ENCODE results near the gene RARS1.

Gene RARS1

DNA sequence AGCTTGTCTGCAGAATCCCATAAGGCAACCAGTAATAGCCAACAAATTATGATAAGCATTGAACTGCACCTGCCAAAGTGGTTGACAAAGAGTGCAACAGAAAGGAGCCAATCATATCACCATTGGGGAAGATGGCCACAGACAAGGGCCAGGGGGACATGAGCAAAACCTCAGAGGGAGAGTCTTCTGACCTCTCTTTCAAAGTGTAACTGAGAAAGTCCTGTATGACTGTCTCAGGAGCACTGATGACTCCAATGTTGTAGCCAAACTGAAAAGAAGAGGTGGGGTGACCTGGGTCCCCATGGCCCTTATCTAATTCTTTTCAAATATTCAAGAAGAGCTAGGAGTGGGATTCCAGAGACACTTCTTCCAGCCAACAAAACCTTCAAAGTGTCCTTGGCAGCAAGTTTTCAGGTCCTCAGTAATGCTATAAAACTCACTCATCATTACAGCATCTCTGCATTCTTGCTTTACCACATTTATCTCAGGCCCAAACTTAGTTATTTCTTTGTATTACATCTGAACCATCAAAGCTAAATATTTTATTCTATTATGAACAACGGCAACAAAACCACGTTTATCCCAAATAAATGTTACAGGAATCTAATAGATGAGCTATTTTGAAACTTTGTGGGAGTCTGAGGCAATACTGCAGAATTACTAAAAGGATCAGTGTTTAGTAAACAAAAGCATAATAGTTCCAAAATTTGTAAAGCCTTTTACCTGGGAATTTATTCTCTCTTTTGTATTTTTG, 67.3 kb downstream of the RARS1 start:
- no peak overlapping the region for H3K27ac Mint-ChIP-seq
- H3K4me3 Mint-ChIP-seq = no peak overlapping the region
- ATAC-seq (replicated peaks) (no peak), DNase-seq (no peak)
- peaks cover 30 to 52% of the 10 kb centered on the region in 2 donors for H3K36me3 Mint-ChIP-seq
- H3K4me1 Mint-ChIP-seq = peaks cover 0 to 6% of the 10 kb centered on the region in 2 donors
- H3K27me3 Mint-ChIP-seq = no peaks in the 10 kb centered on the region
- H3K9me3 Mint-ChIP-seq = peaks cover 0 to 3% of the 10 kb centered on the region in 2 donors

DNA sequence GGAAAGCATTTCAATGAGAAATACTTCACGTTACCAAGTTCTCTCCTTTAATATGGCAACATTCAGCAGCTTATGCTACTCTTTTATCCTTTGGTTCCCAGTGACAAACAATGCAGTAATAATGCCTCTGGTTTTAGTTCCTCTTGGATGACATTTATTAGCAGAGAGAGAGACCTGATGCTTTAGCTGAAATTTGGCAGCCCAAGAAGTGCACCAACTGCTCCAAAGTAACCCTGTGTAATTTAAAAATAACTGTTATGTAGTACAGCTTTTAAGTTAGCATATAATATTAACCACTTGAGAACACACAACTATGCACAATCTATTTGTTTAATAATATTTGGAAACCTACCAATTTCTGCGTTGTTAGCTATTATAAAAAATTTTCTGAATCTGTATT, 71.1 kb downstream of the RARS1 start:
- peaks cover 34 to 58% of the 10 kb centered on the region in 2 donors for H3K36me3 Mint-ChIP-seq
- no peak overlapping the region for H3K4me3 Mint-ChIP-seq
- no peaks in the 10 kb centered on the region for H3K27me3 Mint-ChIP-seq
- no peak for DNase-seq
- no peak for ATAC-seq (replicated peaks)
- peaks cover 0 to 3% of the 10 kb centered on the region in 2 donors for H3K9me3 Mint-ChIP-seq
- H3K27ac Mint-ChIP-seq = no peak overlapping the region
- peaks cover 0 to 8% of the 10 kb centered on the region in 2 donors for H3K4me1 Mint-ChIP-seq

GRCh38 chr5:168562279-168562678, 76.0 kb downstream of the RARS1 start:
- peaks cover 0 to 2% of the 10 kb centered on the region in 2 donors for H3K4me1 Mint-ChIP-seq
- no peak overlapping the region for H3K4me3 Mint-ChIP-seq
- H3K36me3 Mint-ChIP-seq = peaks cover 15 to 41% of the 10 kb centered on the region in 2 donors
- H3K27me3 Mint-ChIP-seq = no peaks in the 10 kb centered on the region
- DNase-seq (no peak), ATAC-seq (replicated peaks) (no peak)
- no peaks in the 10 kb centered on the region for H3K9me3 Mint-ChIP-seq
- H3K27ac Mint-ChIP-seq = no peak overlapping the region

GRCh38 chr5:168563959-168564358, 77.7 kb downstream of the RARS1 start:
- H3K9me3 Mint-ChIP-seq = no peaks in the 10 kb centered on the region
- ATAC-seq (replicated peaks) (no peak), DNase-seq (no peak)
- H3K4me1 Mint-ChIP-seq = peaks cover 0 to 2% of the 10 kb centered on the region in 2 donors
- H3K4me3 Mint-ChIP-seq = no peak overlapping the region
- H3K27me3 Mint-ChIP-seq = no peaks in the 10 kb centered on the region
- no peak overlapping the region for H3K27ac Mint-ChIP-seq
- peaks cover 20 to 53% of the 10 kb centered on the region in 2 donors for H3K36me3 Mint-ChIP-seq

DNA sequence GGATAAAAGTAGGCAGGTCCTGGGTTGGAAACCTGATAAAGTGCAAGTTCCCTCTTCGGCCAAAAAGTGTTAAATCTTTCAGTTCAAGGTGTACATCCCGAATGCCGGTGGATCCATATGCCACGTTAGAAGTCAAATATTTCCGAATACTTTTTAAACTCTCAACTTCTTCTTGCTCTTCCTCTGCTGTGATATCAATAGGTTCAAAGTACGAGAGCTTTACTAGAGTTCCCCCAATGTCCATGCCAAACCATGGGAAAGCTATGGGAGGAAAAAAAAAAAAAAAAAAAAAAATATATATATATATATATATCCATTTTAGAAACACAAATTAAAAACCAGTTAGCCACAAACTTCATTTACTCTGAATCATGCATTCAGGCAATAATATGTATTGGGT, 82.5 kb downstream of the RARS1 start:
- Mint-ChIP-seq H3K36me3 (peaks cover 19 to 47% of the 10 kb centered on the region in 2 donors), H3K27ac (no peak overlapping the region), H3K27me3 (no peaks in the 10 kb centered on the region), H3K4me1 (peaks cover 5 to 15% of the 10 kb centered on the region in 2 donors), H3K4me3 (no peak overlapping the region), H3K9me3 (no peaks in the 10 kb centered on the region)
- DNase-seq = no peak
- ATAC-seq (replicated peaks) = no peak

Data from stimulated activated naive B cell treated with anti-CD40 and anti-IgM and Interleukin-4, amounts not matched to agents 10 μg/mL and 1 μg/mL and 100 μg/mL, for 72 hours (primary cell).